Neural cell (in vitro differentiated cells): ENCODE data around the gene HEXIM1.

Experiments used
- EP300 ChIP-seq: fragments of 450-650 bp; conservative IDR thresholded peaks from 2 replicates; pipeline ENCODE4 v1.6.1; 2014; ENCODE audit warnings: antibody characterized with exemption, mild to moderate bottlenecking, moderate library complexity; ENCODE audit not compliant: poor library complexity, severe bottlenecking
- EZH2 ChIP-seq: fragments of 200-600, 300-800 bp; shearing (Covaris generic), sonication (generic); IDR thresholded peaks from 2 replicates; pipeline ENCODE4 v1.6.1; 2014; ENCODE audit warnings: antibody characterized with exemption, low read length, borderline replicate concordance, mild to moderate bottlenecking; ENCODE audit not compliant: insufficient read depth, poor library complexity, severe bottlenecking
- POLR2AphosphoS5 ChIP-seq: IDR thresholded peaks from 2 replicates; pipeline ENCODE4 v1.6.1; 2012
- REST ChIP-seq: IDR thresholded peaks from 2 replicates; pipeline ENCODE4 v1.6.1; 2012; ENCODE audit warnings: borderline replicate concordance
- TF ChIP-seq, protein P1 (sequence below): fragments of 450-650 bp; IDR thresholded peaks from 2 replicates; pipeline ENCODE4 v1.5.1; 2014; ENCODE audit warnings: antibody characterized with exemption, mild to moderate bottlenecking, moderate library complexity; ENCODE audit not compliant: poor library complexity, severe bottlenecking

DNA sequence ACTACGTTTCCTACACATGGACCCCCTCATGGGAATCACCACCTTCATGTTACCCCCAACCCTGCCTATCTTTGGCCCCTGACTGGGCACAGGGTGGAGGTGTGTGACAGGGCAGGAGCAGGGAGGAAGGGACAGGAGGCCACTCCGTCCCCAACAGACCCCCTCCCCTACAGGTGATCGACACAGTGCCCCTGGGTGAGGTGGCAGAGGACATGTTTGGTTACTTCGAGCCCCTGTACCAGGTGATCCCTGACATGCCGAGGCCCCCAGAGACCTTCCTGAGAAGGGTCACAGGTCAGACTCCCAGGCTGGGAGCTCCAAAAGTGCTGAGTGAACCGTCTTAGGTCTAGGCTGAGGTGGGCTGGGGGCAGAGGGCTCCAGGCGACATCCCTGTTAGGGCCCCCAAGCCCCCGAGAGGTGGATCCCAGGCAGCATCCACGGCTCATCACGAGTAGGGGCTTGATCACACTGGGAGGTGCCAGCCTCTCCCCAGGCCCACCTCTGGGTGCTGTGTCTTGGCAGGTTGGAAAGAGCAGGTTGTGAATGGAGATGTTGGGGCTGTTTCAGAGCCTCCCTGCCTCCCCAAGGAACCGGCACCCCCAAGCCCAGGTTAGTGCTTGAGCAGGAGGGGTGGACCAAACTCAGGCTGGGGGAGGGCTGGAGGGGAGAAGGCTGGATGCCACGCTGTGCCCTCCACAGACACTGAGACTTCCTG lies 11.3 kb upstream of the HEXIM1 start:
- TF ChIP-seq, protein P1, sequence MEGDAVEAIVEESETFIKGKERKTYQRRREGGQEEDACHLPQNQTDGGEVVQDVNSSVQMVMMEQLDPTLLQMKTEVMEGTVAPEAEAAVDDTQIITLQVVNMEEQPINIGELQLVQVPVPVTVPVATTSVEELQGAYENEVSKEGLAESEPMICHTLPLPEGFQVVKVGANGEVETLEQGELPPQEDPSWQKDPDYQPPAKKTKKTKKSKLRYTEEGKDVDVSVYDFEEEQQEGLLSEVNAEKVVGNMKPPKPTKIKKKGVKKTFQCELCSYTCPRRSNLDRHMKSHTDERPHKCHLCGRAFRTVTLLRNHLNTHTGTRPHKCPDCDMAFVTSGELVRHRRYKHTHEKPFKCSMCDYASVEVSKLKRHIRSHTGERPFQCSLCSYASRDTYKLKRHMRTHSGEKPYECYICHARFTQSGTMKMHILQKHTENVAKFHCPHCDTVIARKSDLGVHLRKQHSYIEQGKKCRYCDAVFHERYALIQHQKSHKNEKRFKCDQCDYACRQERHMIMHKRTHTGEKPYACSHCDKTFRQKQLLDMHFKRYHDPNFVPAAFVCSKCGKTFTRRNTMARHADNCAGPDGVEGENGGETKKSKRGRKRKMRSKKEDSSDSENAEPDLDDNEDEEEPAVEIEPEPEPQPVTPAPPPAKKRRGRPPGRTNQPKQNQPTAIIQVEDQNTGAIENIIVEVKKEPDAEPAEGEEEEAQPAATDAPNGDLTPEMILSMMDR = no peak
- no peak for TF ChIP-seq POLR2AphosphoS5
- no peak for TF ChIP-seq EZH2
- no peak for TF ChIP-seq EP300
- TF ChIP-seq REST = no peak
